GM21423 (cell line): Measurements from ENCODE around the gene NUDT17.

Source experiments
- ATAC-seq: cut with Tn5 transposase; IDR thresholded peaks from one replicate; pipeline ENCODE4 v1.9.1; 2021; ENCODE audit warnings: mild to moderate bottlenecking, moderate library complexity; ENCODE audit not compliant: unreplicated experiment

The NUDT17 gene

GRCh38 chr1:145887631-145888030, 42.2 kb downstream of the NUDT17 start:
- no peak for ATAC-seq

- ATAC-seq: no peak
Observed at GRCh38 chr1:145889722-145890121, 44.3 kb downstream of the NUDT17 start.

GRCh38 chr1:145891143-145891542, 45.7 kb downstream of the NUDT17 start:
- ATAC-seq: no peak

GRCh38 chr1:145891587-145892485, 46.4 kb downstream of the NUDT17 start:
- ATAC-seq: no peak

DNA sequence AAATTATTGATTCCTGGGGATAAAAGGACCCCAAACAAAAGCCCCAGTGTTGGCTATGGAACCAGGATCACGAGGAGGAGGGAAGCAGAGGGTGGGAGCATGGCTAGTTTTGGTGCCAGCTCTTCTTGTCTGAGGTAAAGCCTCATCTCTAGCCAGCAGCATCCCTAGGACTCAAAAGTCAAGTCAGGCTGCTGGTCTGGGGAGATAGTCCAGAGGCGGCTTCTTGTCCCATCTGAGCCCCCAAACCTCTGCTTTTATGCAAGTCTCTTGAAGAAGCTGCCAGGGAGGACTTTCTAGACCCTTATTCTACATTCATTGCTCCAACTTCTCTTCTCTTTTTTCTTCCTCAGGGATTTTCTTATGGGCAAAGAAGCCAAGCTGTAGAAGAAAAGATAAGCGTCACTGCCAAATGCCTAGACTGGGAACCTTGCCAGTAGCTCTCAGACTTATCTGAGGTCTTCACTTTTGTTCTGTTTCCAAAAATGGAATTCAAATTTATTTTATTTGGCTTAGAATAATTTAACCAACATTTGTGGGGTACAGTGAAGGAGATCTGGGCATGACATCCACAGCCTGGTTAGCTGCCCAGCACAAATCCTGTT, 47.2 kb downstream of the NUDT17 start:
- ATAC-seq: no peak

DNA sequence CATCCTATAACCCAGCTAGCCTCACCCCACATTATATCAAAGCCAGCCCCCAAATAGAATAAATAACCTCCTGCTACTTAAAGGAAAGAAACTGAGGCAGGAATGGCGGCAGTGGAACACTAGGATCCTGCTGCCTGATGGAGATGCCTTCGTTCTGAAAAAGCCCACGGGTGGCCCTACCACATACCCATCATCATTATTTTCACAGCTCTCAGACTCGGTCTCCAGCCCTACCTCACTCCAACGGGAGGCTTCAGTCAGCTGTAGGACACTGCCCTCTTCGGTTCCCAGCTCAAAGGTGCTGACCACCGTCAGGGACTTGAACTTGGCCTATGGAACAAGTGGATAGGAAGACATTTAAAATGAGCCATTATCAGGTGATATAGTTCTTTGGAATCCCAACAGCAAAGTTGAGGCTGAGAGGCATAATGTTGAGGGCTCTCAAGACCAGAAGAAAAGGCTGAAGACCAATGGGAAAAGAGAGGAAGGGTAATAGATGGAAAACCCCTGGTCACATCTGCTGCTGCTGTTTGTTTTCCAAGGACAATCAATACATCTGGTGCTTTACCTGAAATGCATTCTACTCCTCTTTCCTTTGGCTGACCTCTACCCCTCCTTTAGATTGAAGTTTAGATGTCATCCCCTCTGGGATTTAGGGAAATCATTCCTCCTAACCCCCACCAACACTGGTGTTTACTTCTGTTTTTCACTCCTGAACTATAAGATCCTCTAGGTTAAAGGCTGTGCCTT, 48.1 kb downstream of the NUDT17 start:
- ATAC-seq: no peak

DNA sequence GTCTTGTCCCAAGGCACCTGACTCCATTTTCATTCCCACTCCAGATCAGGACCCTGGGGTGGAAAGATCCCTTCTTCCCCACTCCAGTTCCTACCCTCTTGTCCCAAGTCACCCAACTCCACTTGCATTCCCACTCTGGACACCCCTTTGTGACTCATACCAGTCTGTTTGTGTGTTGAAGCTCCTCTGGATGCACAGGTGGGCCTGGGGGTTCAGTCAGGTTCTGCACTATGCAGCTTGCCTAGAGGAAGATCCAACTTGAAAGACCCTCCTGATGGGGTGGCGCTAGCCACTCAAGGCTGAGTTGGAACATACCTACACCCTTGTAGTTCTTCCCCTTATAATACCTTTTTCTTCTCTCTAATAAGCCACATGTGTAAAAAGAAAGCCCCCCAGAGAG, 50.0 kb downstream of the NUDT17 start:
- ATAC-seq: no peak

- ATAC-seq: no peak
Observed at GRCh38 chr1:145897969-145898368, 52.5 kb downstream of the NUDT17 start.
